ENCODE results near the gene TARS3. TPM values are rescaled to one million over a fixed set of nuclear protein-coding genes. Genes with fewer than 3 reads are reported as not detected.

TARS3 gene
- total RNA-seq, 1 experiment from 2014 or later: 9.5 TPM

- Mint-ChIP-seq H3K9me3 (no peaks in the 10 kb centered on the region), H3K27ac (no peak overlapping the region), H3K4me3 (no peak overlapping the region), H3K27me3 (ENCODE audit: low read depth) (no peaks in the 10 kb centered on the region), H3K36me3 (peaks cover 9% of the 10 kb centered on the region; the same call in 1 of the 2 replicates), H3K4me1 (peaks cover 23% of the 10 kb centered on the region)
- DNase-seq (ENCODE audit: low spot score) (no peak), ATAC-seq (0 out of 2 replicates have a peak, but pooled peaks have one; percentile 36)
- no peak for TF ChIP-seq ATF1 (CRISPR knock-in tag; IDR thresholded peaks at IDR 0.05)
- TF ChIP-seq ATF3 (CRISPR knock-in tag; conservative IDR thresholded peaks at IDR 0.05): no peak
- no peak for TF ChIP-seq NFATC4 (CRISPR knock-in tag; IDR thresholded peaks at IDR 0.05)
- no peak for TF ChIP-seq FOXP1 (CRISPR knock-in tag; IDR thresholded peaks at IDR 0.05; ENCODE audit: borderline replicate concordance)
- no peak for TF ChIP-seq JAZF1 (CRISPR knock-in tag; IDR thresholded peaks at IDR 0.05)
- TF ChIP-seq RELA (CRISPR knock-in tag; IDR thresholded peaks at IDR 0.05; ENCODE audit: borderline replicate concordance): no peak
- TF ChIP-seq FOXJ3 (CRISPR knock-in tag; IDR thresholded peaks at IDR 0.05; ENCODE audit: borderline replicate concordance): no peak
- no peak for TF ChIP-seq GTF2I (CRISPR knock-in tag; conservative IDR thresholded peaks at IDR 0.05)
- TF ChIP-seq NR2C2 (CRISPR knock-in tag; IDR thresholded peaks at IDR 0.05): no peak
- TF ChIP-seq FOXK1 (CRISPR knock-in tag; IDR thresholded peaks at IDR 0.05): no peak
- TF ChIP-seq SOX15 (CRISPR knock-in tag; IDR thresholded peaks at IDR 0.05): no peak
- TF ChIP-seq ZNF396 (CRISPR knock-in tag; IDR thresholded peaks at IDR 0.05; ENCODE audit: borderline replicate concordance): no peak
- no peak for TF ChIP-seq SMAD3 (CRISPR knock-in tag; IDR thresholded peaks at IDR 0.05; ENCODE audit: borderline replicate concordance)
- TF ChIP-seq PRDM15 (CRISPR knock-in tag; IDR thresholded peaks at IDR 0.05): no peak
- TF ChIP-seq TP53 (CRISPR knock-in tag; IDR thresholded peaks at IDR 0.05): no peak
- no peak for TF ChIP-seq FOXP4 (CRISPR knock-in tag; IDR thresholded peaks at IDR 0.05)
- no peak for TF ChIP-seq PRRX2 (CRISPR knock-in tag; IDR thresholded peaks at IDR 0.05)
- no peak for TF ChIP-seq ZNF219 (CRISPR knock-in tag; IDR thresholded peaks at IDR 0.05; ENCODE audit: borderline replicate concordance)
- no peak for TF ChIP-seq GABPB1 (CRISPR knock-in tag; IDR thresholded peaks at IDR 0.05)
- TF ChIP-seq ZNF232 (CRISPR knock-in tag; IDR thresholded peaks at IDR 0.05): no peak
- POLR2A ChIA-PET: no interaction called here
- CTCF ChIA-PET: interaction anchor here (0.9 to 1.2 kb wide), 3 partner anchors 21 to 317 kb away, joined by 3 read pairs; no protein-coding TSS in a partner anchor
Observed at GRCh38 chr15:101637516-101637915, 86.8 kb downstream of the TARS3 start.

GRCh38 chr15:101637038-101637437 is 87.2 kb downstream of the TARS3 start:
- H3K36me3 Mint-ChIP-seq: peaks cover 4% of the 10 kb centered on the region; the same call in 1 of the 2 replicates
- H3K27ac Mint-ChIP-seq: no peak overlapping the region
- CTCF ChIA-PET: interaction anchor here (1.2 kb wide), 1 partner anchor 317 kb away, joined by 3 read pairs; no protein-coding TSS in a partner anchor
- ATAC-seq (no peak), DNase-seq (ENCODE audit: low spot score) (no peak)
- no peaks in the 10 kb centered on the region for H3K27me3 Mint-ChIP-seq (ENCODE audit: low read depth)
- POLR2A ChIA-PET: no interaction called here
- H3K4me3 Mint-ChIP-seq: no peak overlapping the region
- no peaks in the 10 kb centered on the region for H3K9me3 Mint-ChIP-seq
- peaks cover 19% of the 10 kb centered on the region for H3K4me1 Mint-ChIP-seq
- TF ChIP-seq AR (CRISPR knock-in tag; IDR thresholded peaks at IDR 0.05): no peak
- TF ChIP-seq ATF2 (CRISPR knock-in tag; IDR thresholded peaks at IDR 0.05; ENCODE audit: borderline replicate concordance, low read depth): no peak
- TF ChIP-seq ZNF671 (CRISPR knock-in tag; IDR thresholded peaks at IDR 0.05): no peak
- TF ChIP-seq TEAD1 (CRISPR knock-in tag; IDR thresholded peaks at IDR 0.05): no peak
- no peak for TF ChIP-seq NFYB (CRISPR knock-in tag; conservative IDR thresholded peaks at IDR 0.05; ENCODE audit: low read depth)
- TF ChIP-seq ZSCAN18 (CRISPR knock-in tag; IDR thresholded peaks at IDR 0.05): no peak
- TF ChIP-seq NFATC4 (CRISPR knock-in tag; IDR thresholded peaks at IDR 0.05): no peak
